Glomerular visceral epithelial cell (primary cell): ENCODE results near the gene CARS1.

Experiments used
- DNase-seq: peaks from one replicate; pipeline ENCODE4 v3.0.0-alpha.2; 2016; ENCODE audit errors: extremely low spot score

CARS1 gene

GRCh38 chr11:3040881-3041280, 16.3 kb downstream of the CARS1 start:
- no peak for DNase-seq

GRCh38 chr11:3037945-3038271, 19.3 kb downstream of the CARS1 start:
- DNase-seq = no peak

GRCh38 chr11:3037040-3037944, 19.9 kb downstream of the CARS1 start:
- peak; percentile 71 for DNase-seq

- DNase-seq = no peak
Measured at GRCh38 chr11:3036419-3036818, 20.8 kb downstream of the CARS1 start.

- DNase-seq = no peak
Measured at GRCh38 chr11:3035333-3035732, 21.9 kb downstream of the CARS1 start.

GRCh38 chr11:3030289-3031070, 26.7 kb downstream of the CARS1 start:
- DNase-seq = no peak

- no peak for DNase-seq
Measured at GRCh38 chr11:3028813-3029212, 28.4 kb downstream of the CARS1 start.

GRCh38 chr11:3026803-3027202, 30.4 kb downstream of the CARS1 start:
- DNase-seq = no peak

GRCh38 chr11:3022982-3023381, 34.2 kb downstream of the CARS1 start:
- DNase-seq = peak; percentile 35

GRCh38 chr11:3022300-3022967, 34.8 kb downstream of the CARS1 start:
- peak; percentile 28 for DNase-seq

GRCh38 chr11:3021125-3021524, 36.1 kb downstream of the CARS1 start:
- DNase-seq = peak; percentile 52

GRCh38 chr11:3020011-3020410, 37.2 kb downstream of the CARS1 start:
- DNase-seq = no peak

GRCh38 chr11:3018596-3018995, 38.6 kb downstream of the CARS1 start:
- no peak for DNase-seq

GRCh38 chr11:3016861-3017260, 40.4 kb downstream of the CARS1 start:
- no peak for DNase-seq

- DNase-seq = no peak
Measured at GRCh38 chr11:3015796-3016195, 41.4 kb downstream of the CARS1 start.

- DNase-seq = no peak
Measured at GRCh38 chr11:3014943-3015342, 42.3 kb downstream of the CARS1 start.

GRCh38 chr11:3014057-3014938, 42.9 kb downstream of the CARS1 start:
- DNase-seq = no peak

- DNase-seq = no peak
Measured at GRCh38 chr11:3011891-3012885, 45.0 kb downstream of the CARS1 start.

- DNase-seq = no peak
Measured at GRCh38 chr11:3010521-3011275, 46.5 kb downstream of the CARS1 start.
